Measurements from ENCODE around the gene FRG2B.
"Not testable (repeated sequence)": the region's sequence is repeated elsewhere in the genome, so short reads cannot be mapped to it uniquely, and the experiment has no call there.

The FRG2B gene

GRCh38 chr10:133626695-133627094, at the start of gene FRG2B:
TSS of gene FRG2B (minus strand) at chr10:133626795. CDS start at chr10:133626742, 53 bp downstream.
- H3K4me3 ChIP-seq (ENCODE audit: low read depth, low read length); DNase-seq (ENCODE audit: low read depth): not testable (repeated sequence)

- not testable (repeated sequence) for H3K4me3 ChIP-seq (ENCODE audit: low read depth, low read length); DNase-seq (ENCODE audit: low read depth)
Observed at GRCh38 chr10:133667446-133667845, 40.9 kb upstream of the FRG2B start.

- not testable (repeated sequence) for H3K4me3 ChIP-seq (ENCODE audit: low read depth, low read length); DNase-seq (ENCODE audit: low read depth)
Observed at GRCh38 chr10:133663544-133664160, 37.1 kb upstream of the FRG2B start.

- not testable (repeated sequence) for H3K4me3 ChIP-seq (ENCODE audit: low read depth, low read length); DNase-seq (ENCODE audit: low read depth)
Observed at GRCh38 chr10:133661122-133661521, 34.5 kb upstream of the FRG2B start.

- not testable (repeated sequence) for DNase-seq (ENCODE audit: low read depth); H3K4me3 ChIP-seq (ENCODE audit: low read depth, low read length)
Observed at GRCh38 chr10:133660516-133660915, 33.9 kb upstream of the FRG2B start.

GRCh38 chr10:133657276-133657675, 30.7 kb upstream of the FRG2B start:
- not testable (repeated sequence) for H3K4me3 ChIP-seq (ENCODE audit: low read depth, low read length); DNase-seq (ENCODE audit: low read depth)

- not testable (repeated sequence) for H3K4me3 ChIP-seq (ENCODE audit: low read depth, low read length); DNase-seq (ENCODE audit: low read depth)
Observed at GRCh38 chr10:133648872-133649455, 22.4 kb upstream of the FRG2B start.

- not testable (repeated sequence) for DNase-seq (ENCODE audit: low read depth); H3K4me3 ChIP-seq (ENCODE audit: low read depth, low read length)
Observed at GRCh38 chr10:133647075-133647748, 20.6 kb upstream of the FRG2B start.

- not testable (repeated sequence) for H3K4me3 ChIP-seq (ENCODE audit: low read depth, low read length)
Observed at GRCh38 chr10:133637846-133638235, 11.2 kb upstream of the FRG2B start.

GRCh38 chr10:133637202-133637845, 10.7 kb upstream of the FRG2B start:
- not testable (repeated sequence) for DNase-seq (ENCODE audit: low read depth); H3K4me3 ChIP-seq (ENCODE audit: low read depth, low read length)

More at GRCh38 chr10:133637846-133638235, 11.2 kb upstream of the FRG2B start:
- not testable (repeated sequence) for DNase-seq (ENCODE audit: low read depth)

GRCh38 chr10:133630723-133631249, 4.2 kb upstream of the FRG2B start:
- H3K4me3 ChIP-seq (ENCODE audit: low read depth, low read length); DNase-seq (ENCODE audit: low read depth): not testable (repeated sequence)

GRCh38 chr10:133622544-133622943, 4.1 kb downstream of the FRG2B start:
- not testable (repeated sequence) for H3K4me3 ChIP-seq (ENCODE audit: low read depth, low read length); DNase-seq (ENCODE audit: low read depth)

GRCh38 chr10:133618851-133619250, 7.7 kb downstream of the FRG2B start:
- no peak overlapping the region for H3K4me3 ChIP-seq (ENCODE audit: low read depth, low read length)
- TF ChIP-seq CTCF (IDR thresholded peaks at IDR 0.05; ENCODE audit: insufficient read depth, low read depth, low read length, missing control alignments), result no peak
- no peak for DNase-seq (ENCODE audit: low read depth)
